GM12878 (cell line): ENCODE data around the gene ABCC1. TPM values are rescaled to one million over a fixed set of nuclear protein-coding genes. Genes with fewer than 3 reads are reported as not detected.

Source experiments
- ATAC-seq: fragments of 200-7000 bp; cut with Tn5 transposase; 3 replicates; pipeline ENCODE4 v1.9.1; 2020; ENCODE audit warnings: mild to moderate bottlenecking, moderate library complexity
- BruUV-seq: library from RNA; stranded (reverse); fragments of 400-500 nt; replicated peaks from 2 replicates; lab custom pipeline; 2021; lab: Mats Ljungman, UMichigan
- CTCF ChIA-PET: fragments of 300-600 bp; sonication (Branson Sonifier 250); formaldehyde crosslinking; extraction: SDS; loops from one replicate; lab custom pipeline; 2021; ENCODE audit warnings: inconsistent platforms; lab: Yijun Ruan, JAX
- POLR2A ChIA-PET: fragments of 350-600 bp; formaldehyde crosslinking; extraction: SDS; loops from one replicate; lab custom pipeline; 2021; ENCODE audit warnings: inconsistent platforms; lab: Charles Lee
- RAD21 ChIA-PET: fragments of 300-600 bp; sonication (Branson Sonifier 250); formaldehyde crosslinking; loops from one replicate; lab custom pipeline; 2023; ENCODE audit warnings: antibody characterized with exemption; ENCODE audit not compliant: unreplicated experiment; lab: Charles Lee
- SMC1A ChIA-PET: fragments of 300-600 bp; sonication (Branson Sonifier 250); formaldehyde crosslinking; loops from one replicate; lab custom pipeline; 2023; ENCODE audit not compliant: unreplicated experiment, uncharacterized antibody; lab: Charles Lee
- DNase-seq: peaks from one replicate; pipeline ENCODE4 v3.0.0-alpha.2; 2011; ENCODE audit warnings: low read depth, low spot score
- FAIRE-seq: peaks from 3 replicates; lab custom pipeline; 2011; peaks lifted over from hg19 to GRCh38; lab: Jason Lieb, UNC
- H2AFZ ChIP-seq: 2 replicates; pipeline ENCODE4 v1.6.0; 2011; ENCODE audit warnings: low read depth, low read length, control low read depth; ENCODE audit not compliant: control insufficient read depth
- H3K27ac ChIP-seq: 2 replicates; pipeline ENCODE4 v1.5.1; 2011; ENCODE audit warnings: control low read depth; ENCODE audit not compliant: control insufficient read depth, insufficient read depth
- H3K27me3 ChIP-seq, 2 experiments: replicated peaks in 1 of 2; 2 replicates each; pipeline versions ENCODE4 v1.6.0 to v1.6.1; 2011; ENCODE audit warnings: low read length in 1 of 2; ENCODE audit not compliant: control insufficient read depth in 2 of 2, insufficient read depth in 2 of 2
- H3K36me3 ChIP-seq, 2 experiments: 2 replicates each; pipeline ENCODE4 v1.5.1; 2011; ENCODE audit warnings: low read length in 1 of 2; ENCODE audit not compliant: control insufficient read depth in 2 of 2, insufficient read depth in 2 of 2
- H3K4me1 ChIP-seq: 2 replicates; pipeline ENCODE4 v1.6.1; 2011; ENCODE audit warnings: mild to moderate bottlenecking, low read length, moderate library complexity, mixed read lengths; ENCODE audit not compliant: control insufficient read depth, insufficient read depth
- H3K4me2 ChIP-seq: 2 replicates; pipeline ENCODE4 v1.6.0; 2011; ENCODE audit warnings: control low read depth; ENCODE audit not compliant: control insufficient read depth, insufficient read depth
- H3K4me3 ChIP-seq: fragments of 200-600 bp; sonication (generic); 2 replicates; pipeline ENCODE4 v1.5.1; 2016
- H3K79me2 ChIP-seq: 2 replicates; pipeline ENCODE4 v1.6.0; 2011; ENCODE audit warnings: low read length; ENCODE audit not compliant: control insufficient read depth, insufficient read depth
- H3K9ac ChIP-seq: 2 replicates; pipeline ENCODE4 v1.8.0; 2011; ENCODE audit warnings: low read length, control low read depth, mixed read lengths; ENCODE audit not compliant: control insufficient read depth, insufficient read depth
- H3K9me3 ChIP-seq: replicated peaks from 3 replicates; pipeline ENCODE4 v1.5.1; 2011; ENCODE audit warnings: mild to moderate bottlenecking, low read length; ENCODE audit not compliant: control insufficient read depth, insufficient read depth
- H4K20me1 ChIP-seq: 2 replicates; pipeline ENCODE4 v1.6.0; 2011; ENCODE audit not compliant: control insufficient read depth, insufficient read depth
- JUND ChIP-seq: IDR thresholded peaks from 2 replicates; pipeline ENCODE4 v1.6.1; 2012; ENCODE audit warnings: low read depth, mild to moderate bottlenecking, low read length, improper control_type of control experiment, moderate library complexity
- KDM1A ChIP-seq: fragments of 200-600 bp; sonication (generic); IDR thresholded peaks from 2 replicates; pipeline ENCODE4 v1.6.1; 2016; ENCODE audit warnings: borderline replicate concordance
- KLF5 ChIP-seq: fragments of 450-650 bp; IDR thresholded peaks from 2 replicates; pipeline ENCODE4 v1.6.1; 2014; ENCODE audit warnings: mild to moderate bottlenecking; ENCODE audit not compliant: partially characterized antibody
- MTA2 ChIP-seq: fragments of 450-650 bp; IDR thresholded peaks from 2 replicates; pipeline ENCODE4 v1.6.1; 2016; ENCODE audit warnings: low read depth, mild to moderate bottlenecking, moderate library complexity
- MXI1 ChIP-seq: fragments of 150-350 bp; IDR thresholded peaks from 2 replicates; pipeline ENCODE4 v1.6.1; 2011; ENCODE audit warnings: low read depth, mild to moderate bottlenecking, inconsistent platforms, low read length, improper control_type of control experiment
- PAX8 ChIP-seq: fragments of 450-650 bp; IDR thresholded peaks from 2 replicates; pipeline ENCODE4 v1.6.1; 2017; ENCODE audit warnings: mild to moderate bottlenecking, moderate library complexity
- RB1 ChIP-seq: fragments of 450-650 bp; formaldehyde crosslinking; IDR thresholded peaks from 2 replicates; pipeline ENCODE4 v1.6.1; 2017; ENCODE audit warnings: mild to moderate bottlenecking, borderline replicate concordance
- RBBP5 ChIP-seq: fragments of 200-600 bp; sonication (generic); conservative IDR thresholded peaks from 2 replicates; pipeline ENCODE4 v1.6.1; 2016
- ZSCAN29 ChIP-seq: fragments of 450-650 bp; IDR thresholded peaks from 2 replicates; pipeline ENCODE4 v1.6.1; 2017; ENCODE audit warnings: mild to moderate bottlenecking, moderate library complexity
- WGBS: methylation state at CpG from one replicate; pipeline ENCODE4 v1.1.6; 2016; ENCODE audit warnings: low lambda C conversion rate; ENCODE audit not compliant: insufficient replicate concordance, insufficient coverage; ENCODE audit errors: missing lambda C conversion rate; 5-methylcytosine and 5-hydroxymethylcytosine counted together
- in situ Hi-C: fragments of 300-500 bp; cut with MboI; formaldehyde crosslinking; loops from 9 replicates; pipeline ENCODE4 v1.14.3; 2018; ENCODE audit warnings: mixed read lengths
- intact Hi-C: fragments of 100-400 bp; cut with micrococcal nuclease; formaldehyde crosslinking; loops from one replicate; pipeline ENCODE4 v1.14.2; 2022; ENCODE audit not compliant: unreplicated experiment
- polyA plus RNA-seq, 11 experiments: library from polyadenylated mRNA; depleted of rRNA in 4 of 11; unstranded in 6 of 11; stranded (reverse) in 5 of 11; fragments of >200 nt; fragmentation: Nextera tagmentation in 4 of 11; fragmentation: Illumina TruSeq in 1 of 11; extraction: Ambion mirVana in 4 of 11; extraction: Trizol in 1 of 11; gene quantifications; 1 replicate in 1 of 11; 2 replicates in 10 of 11; pipeline versions ENCODE4 v1.2.1 to v1.2.3, GENCODE V29; 2011 to 2016; ENCODE audit warnings: inconsistent platforms in 2 of 11, missing spikeins in 2 of 11, low read depth in 1 of 11
- total RNA-seq, 4 experiments: library from RNA; depleted of rRNA in 3 of 4; stranded (reverse); fragments of >200 nt in 3 of 4; fragmentation: Illumina TruSeq in 1 of 4; extraction: Trizol in 1 of 4; gene quantifications; 2 replicates each; pipeline versions ENCODE4 v1.2.1 to v1.2.3, GENCODE V29; 2013 to 2021
- TF ChIP-seq, protein P1 (sequence below): fragments of 450-650 bp; IDR thresholded peaks from 2 replicates; pipeline ENCODE4 v1.6.1; 2017; ENCODE audit warnings: borderline replicate concordance
- TF ChIP-seq, protein P2 (sequence below): IDR thresholded peaks from 2 replicates; pipeline ENCODE4 v1.6.1; 2012; ENCODE audit warnings: mild to moderate bottlenecking, low read depth, low read length

Gene ABCC1
- total and polyA plus RNA-seq, 10 of the 15 experiments (the other 5 are each of a cell fraction or from before 2014, with no cell fraction given): 3.2 to 44.6 (median 14.5) TPM

DNA sequence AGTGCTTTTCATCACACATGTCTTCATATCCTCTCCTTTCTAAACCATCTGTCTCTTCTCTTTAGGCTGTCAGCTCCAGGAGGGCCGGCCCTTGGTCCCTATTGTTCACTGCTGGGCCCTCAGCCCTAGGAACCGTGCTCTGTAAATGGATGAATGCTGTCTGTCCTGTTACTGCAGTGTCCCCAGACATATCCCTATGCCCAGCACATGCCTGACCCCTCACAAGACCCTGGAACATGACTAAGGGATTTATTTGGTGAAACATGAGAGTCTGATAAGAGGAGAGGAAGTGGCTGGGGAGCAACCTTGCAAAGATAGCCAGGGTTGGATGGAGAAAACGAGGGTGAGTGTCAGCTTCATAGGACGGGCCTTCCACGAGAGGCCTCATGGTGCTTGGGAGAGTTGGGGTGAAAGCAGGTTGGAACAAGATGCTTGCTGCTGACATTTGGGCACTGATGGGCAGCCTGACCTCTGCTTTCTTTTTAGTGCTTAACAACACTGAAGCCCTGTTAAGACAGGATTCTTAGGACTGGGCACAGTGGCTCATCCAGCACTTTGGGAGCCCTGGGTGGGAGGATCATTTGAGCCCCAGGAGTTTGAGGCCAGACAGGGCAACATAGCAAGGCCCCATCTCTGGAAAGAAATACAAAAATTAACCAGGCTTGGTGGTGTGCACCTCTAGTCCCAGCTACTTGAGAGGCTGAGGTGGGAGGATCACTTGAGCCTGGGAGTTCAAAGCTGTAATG is 39.0 kb downstream of the ABCC1 start (continued):
- TF ChIP-seq, protein P1, sequence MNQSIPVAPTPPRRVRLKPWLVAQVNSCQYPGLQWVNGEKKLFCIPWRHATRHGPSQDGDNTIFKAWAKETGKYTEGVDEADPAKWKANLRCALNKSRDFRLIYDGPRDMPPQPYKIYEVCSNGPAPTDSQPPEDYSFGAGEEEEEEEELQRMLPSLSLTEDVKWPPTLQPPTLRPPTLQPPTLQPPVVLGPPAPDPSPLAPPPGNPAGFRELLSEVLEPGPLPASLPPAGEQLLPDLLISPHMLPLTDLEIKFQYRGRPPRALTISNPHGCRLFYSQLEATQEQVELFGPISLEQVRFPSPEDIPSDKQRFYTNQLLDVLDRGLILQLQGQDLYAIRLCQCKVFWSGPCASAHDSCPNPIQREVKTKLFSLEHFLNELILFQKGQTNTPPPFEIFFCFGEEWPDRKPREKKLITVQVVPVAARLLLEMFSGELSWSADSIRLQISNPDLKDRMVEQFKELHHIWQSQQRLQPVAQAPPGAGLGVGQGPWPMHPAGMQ: no peak
- TF ChIP-seq MTA2 (no peak), RB1 (no peak), ZSCAN29 (no peak), KLF5 (no peak), KDM1A (no peak), JUND (no peak), RBBP5 (no peak)
- TF ChIP-seq, all 136 proteins: peak for 0

DNA sequence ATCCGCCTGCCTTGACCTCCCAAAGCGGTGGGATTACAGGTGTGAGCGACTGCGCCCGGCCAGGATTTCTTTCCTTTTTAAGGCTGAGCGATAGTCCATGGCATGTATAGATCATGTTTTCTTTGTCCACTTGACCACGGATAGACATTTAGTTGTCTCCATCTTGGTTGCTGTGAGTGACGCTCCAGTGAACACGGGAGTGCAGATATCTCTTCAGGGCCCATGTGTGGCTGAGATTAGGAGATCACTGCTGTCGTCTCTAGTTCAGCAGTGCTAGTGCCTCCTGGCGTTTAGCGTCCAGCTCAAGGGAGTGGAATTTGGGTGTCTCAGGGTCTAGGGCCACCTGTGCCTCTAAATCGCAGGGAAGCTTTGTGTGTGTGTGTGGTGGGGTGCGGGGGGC is 41.5 kb downstream of the ABCC1 start:
- no TSS peak for BruUV-seq
- intact Hi-C loops (no loop called here), in situ Hi-C loops (no loop called here)
- Histone ChIP-seq H3K9me3 (no peaks in the 10 kb centered on the region), H3K79me2 (peaks cover 45% of the 10 kb centered on the region), H4K20me1 (no peaks in the 10 kb centered on the region; the same call in 1 of the 2 replicates), H3K36me3 (peaks cover 2 to 14% of the 10 kb centered on the region in 2 experiments; a peak in 3 of 4 replicates), H3K4me2 (no peak overlapping the region), H3K9ac (no peak overlapping the region), H2AFZ (no peak overlapping the region), H3K4me1 (no peaks in the 10 kb centered on the region), H3K27ac (no peak overlapping the region), H3K4me3 (no peak overlapping the region), H3K27me3 (no peaks in the 10 kb centered on the region)
- no peak for ATAC-seq
- FAIRE-seq: no peak
- 95% methylated on average over 14 of the region's 14 CpGs for WGBS
- ChIA-PET RAD21 (no interaction called here), POLR2A (interaction anchor here (0.5 kb wide), 1 partner anchor 65 kb away, joined by 3 read pairs; no protein-coding TSS in a partner anchor), CTCF (no interaction called here), SMC1A (no interaction called here)
- no peak for DNase-seq
- TF ChIP-seq MXI1: no peak
- TF ChIP-seq PAX8: no peak
- TF ChIP-seq, protein P2, sequence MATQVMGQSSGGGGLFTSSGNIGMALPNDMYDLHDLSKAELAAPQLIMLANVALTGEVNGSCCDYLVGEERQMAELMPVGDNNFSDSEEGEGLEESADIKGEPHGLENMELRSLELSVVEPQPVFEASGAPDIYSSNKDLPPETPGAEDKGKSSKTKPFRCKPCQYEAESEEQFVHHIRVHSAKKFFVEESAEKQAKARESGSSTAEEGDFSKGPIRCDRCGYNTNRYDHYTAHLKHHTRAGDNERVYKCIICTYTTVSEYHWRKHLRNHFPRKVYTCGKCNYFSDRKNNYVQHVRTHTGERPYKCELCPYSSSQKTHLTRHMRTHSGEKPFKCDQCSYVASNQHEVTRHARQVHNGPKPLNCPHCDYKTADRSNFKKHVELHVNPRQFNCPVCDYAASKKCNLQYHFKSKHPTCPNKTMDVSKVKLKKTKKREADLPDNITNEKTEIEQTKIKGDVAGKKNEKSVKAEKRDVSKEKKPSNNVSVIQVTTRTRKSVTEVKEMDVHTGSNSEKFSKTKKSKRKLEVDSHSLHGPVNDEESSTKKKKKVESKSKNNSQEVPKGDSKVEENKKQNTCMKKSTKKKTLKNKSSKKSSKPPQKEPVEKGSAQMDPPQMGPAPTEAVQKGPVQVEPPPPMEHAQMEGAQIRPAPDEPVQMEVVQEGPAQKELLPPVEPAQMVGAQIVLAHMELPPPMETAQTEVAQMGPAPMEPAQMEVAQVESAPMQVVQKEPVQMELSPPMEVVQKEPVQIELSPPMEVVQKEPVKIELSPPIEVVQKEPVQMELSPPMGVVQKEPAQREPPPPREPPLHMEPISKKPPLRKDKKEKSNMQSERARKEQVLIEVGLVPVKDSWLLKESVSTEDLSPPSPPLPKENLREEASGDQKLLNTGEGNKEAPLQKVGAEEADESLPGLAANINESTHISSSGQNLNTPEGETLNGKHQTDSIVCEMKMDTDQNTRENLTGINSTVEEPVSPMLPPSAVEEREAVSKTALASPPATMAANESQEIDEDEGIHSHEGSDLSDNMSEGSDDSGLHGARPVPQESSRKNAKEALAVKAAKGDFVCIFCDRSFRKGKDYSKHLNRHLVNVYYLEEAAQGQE: no peak
